GM20000 (cell line): ENCODE data around the gene ILK.

ENCODE experiments used
- DNase-seq: peaks from one replicate; pipeline ENCODE4 v3.0.0; 2012; ENCODE audit warnings: low spot score
- CTCF ChIP-seq: IDR thresholded peaks from 2 replicates; pipeline ENCODE4 v1.5.1; 2012; ENCODE audit warnings: mild to moderate bottlenecking, control low read depth; ENCODE audit errors: extremely low read depth, missing control alignments

The ILK gene

DNA sequence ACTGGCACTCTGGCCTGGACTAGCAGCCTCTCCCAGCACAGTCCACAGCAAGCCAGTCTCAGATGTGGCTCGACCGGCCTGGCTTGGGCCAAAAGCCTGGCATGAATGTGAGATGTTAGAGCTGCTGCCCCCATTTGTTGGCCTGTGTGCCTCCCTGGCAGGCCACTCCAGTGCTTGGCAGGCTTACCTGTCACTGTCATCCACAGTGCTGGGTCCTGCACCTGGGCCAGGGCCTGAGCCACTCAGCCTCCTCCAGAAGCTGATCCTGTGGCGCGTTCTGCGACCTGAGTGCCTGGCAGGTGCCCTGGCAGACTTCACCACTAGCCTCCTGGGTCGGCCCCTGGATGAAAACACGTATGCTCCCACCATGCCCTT lies 36.2 kb upstream of the ILK start:
- no peak for DNase-seq
- no peak for TF ChIP-seq CTCF

DNA sequence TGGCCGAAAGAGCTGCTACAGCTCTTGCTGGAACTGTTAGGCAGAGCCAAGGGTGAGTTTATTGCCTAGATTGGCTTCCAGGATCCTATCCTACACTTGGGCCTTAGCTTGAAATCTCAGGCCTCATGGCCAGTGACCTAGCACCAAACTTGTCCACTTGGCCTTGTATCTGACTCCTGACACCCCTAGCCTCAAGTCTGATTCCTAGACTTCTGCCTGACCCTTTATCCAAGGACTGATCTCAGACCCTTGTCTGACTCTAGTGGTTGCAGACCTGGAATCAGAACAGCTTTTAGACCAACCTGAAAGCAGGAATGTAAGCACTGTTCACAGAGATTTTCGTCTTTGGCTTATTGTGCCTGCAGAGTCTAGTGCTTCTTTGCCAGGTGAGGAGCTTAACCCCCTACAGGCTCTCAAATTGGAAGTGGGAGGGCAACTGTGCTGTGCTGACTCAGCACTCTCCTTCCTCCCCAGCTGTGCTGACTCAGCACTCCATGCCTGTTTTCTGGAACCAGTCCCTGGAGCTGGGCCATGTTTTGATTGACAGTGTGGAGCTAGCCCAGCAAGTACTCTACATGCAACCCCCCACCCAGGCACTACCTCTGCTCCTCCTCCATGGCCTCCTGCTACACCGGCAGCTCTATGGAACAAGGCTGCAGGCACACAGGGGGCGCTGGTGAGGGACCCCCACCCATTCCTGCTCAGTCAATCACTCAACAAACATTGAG lies 35.2 kb upstream of the ILK start:
- TF ChIP-seq CTCF: no peak
- no peak for DNase-seq

DNA sequence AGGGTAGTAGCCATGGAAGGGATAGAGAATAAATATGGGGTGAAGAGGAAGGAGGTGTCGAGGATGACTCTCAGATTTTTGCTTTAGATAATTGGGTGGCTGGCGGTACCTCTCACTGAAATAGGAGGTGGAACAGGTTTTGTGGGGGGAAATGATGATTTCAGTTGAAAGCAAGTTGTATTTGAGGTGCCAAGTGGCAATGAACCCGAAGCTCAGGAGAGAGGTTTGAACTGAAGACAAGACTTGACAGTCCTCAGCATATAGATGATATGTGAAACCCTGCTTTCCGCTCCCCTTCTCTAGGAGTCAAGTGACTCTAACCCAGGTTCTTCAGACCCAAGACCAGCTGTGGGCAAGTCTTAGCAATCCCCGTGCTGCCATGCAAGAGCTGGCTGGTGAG lies 33.9 kb upstream of the ILK start:
- DNase-seq: no peak
- no peak for TF ChIP-seq CTCF

DNA sequence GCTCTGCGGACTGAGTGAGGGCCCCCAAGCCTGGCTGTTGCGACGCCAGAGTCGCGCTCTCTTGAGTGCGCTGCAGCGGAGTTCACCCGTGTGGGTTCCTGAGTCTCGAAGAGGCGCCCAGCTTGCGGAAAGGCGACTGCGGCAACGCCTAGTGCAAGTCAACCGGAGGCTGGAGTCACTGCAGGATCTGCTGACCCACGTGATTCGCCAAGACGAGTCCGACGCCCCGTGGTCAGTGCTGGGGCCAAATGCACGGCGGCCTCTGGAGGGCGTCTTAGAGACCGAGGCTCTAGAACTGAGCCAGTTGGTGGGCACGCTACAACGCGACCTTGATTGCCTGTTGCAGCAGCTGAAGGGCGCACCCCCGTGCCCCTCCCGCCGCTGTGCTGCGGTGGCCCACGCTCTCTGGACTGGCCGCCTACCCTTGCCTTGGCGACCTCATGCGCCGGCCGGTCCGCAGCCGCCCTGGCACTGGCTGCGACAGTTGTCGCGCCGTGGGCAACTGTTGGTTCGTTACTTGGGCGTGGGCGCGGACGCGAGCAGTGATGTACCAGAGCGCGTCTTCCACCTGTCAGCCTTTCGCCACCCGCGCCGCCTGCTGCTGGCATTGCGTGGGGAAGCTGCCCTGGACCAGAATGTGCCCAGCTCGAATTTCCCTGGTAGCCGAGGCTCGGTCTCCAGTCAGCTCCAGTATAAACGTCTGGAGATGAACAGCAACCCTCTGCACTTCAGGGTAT lies 32.7 kb upstream of the ILK start:
- TF ChIP-seq CTCF: no peak

GRCh38 chr11:6571434-6572008 lies 32.1 kb upstream of the ILK start:
- TF ChIP-seq CTCF: no peak

More for the DNA sequence above, 32.7 kb upstream of the ILK start:
- no peak for DNase-seq

DNA sequence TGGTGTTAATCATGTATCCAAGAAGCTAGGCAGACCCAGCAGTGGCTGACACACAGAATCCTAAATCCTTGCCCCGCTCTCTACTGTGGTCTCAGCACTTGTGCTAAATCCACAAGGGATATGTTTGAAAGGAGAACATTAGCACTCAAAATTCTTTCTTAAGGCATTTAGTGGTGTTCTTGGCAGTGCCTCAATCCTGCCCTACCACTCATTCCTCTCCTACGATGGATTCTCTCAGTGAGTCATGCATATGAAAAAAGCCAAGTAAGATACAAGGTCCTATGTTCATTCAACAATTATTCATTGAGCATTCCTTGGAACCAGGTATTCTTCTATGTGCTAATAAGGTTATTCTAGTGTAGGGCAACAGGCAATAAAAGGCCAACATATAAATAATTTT lies 31.4 kb upstream of the ILK start:
- TF ChIP-seq CTCF: no peak
- no peak for DNase-seq

More at GRCh38 chr11:6571434-6572008, 32.1 kb upstream of the ILK start:
- DNase-seq: no peak
